Rectal smooth muscle tissue (tissue), 1 donor: ENCODE data around the gene WDFY1.

ENCODE experiments used
- H3K27ac ChIP-seq: one replicate; pipeline ENCODE4 v1.7.0; 2013; ENCODE audit warnings: low read depth, low read length, inconsistent platforms
- H3K27me3 ChIP-seq: one replicate; pipeline ENCODE4 v1.7.0; 2013; ENCODE audit warnings: low read length; ENCODE audit not compliant: control insufficient read depth, insufficient read depth
- H3K36me3 ChIP-seq: one replicate; pipeline ENCODE4 v1.7.0; 2013; ENCODE audit warnings: low read length; ENCODE audit not compliant: control insufficient read depth, insufficient read depth
- H3K4me1 ChIP-seq: one replicate; pipeline ENCODE4 v1.7.0; 2013; ENCODE audit warnings: low read length; ENCODE audit not compliant: control insufficient read depth, insufficient read depth
- H3K4me3 ChIP-seq: one replicate; pipeline ENCODE4 v1.7.0; 2013; ENCODE audit warnings: low read length
- H3K9ac ChIP-seq: one replicate; pipeline ENCODE4 v1.7.0; 2013; ENCODE audit warnings: low read length

The WDFY1 gene

GRCh38 chr2:223826995-223827394, 118.1 kb downstream of the WDFY1 start:
- Histone ChIP-seq H3K27ac (no peak overlapping the region), H3K4me1 (no peaks in the 10 kb centered on the region), H3K4me3 (no peak overlapping the region), H3K27me3 (no peaks in the 10 kb centered on the region), H3K9ac (no peak overlapping the region), H3K36me3 (no peaks in the 10 kb centered on the region)
